DLD1 (cell line): ENCODE results near the gene TMEM176A.
"Not testable (repeated sequence)": the region's sequence is repeated elsewhere in the genome, so short reads cannot be mapped to it uniquely, and the experiment has no call there.

Experiments
- in situ Hi-C: cut with HindIII; loops from 2 replicates; pipeline ENCODE4 v1.10.0; 2017; ENCODE audit warnings: low sequenced_read_pairs

Gene TMEM176A, protein sequence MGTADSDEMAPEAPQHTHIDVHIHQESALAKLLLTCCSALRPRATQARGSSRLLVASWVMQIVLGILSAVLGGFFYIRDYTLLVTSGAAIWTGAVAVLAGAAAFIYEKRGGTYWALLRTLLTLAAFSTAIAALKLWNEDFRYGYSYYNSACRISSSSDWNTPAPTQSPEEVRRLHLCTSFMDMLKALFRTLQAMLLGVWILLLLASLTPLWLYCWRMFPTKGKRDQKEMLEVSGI

DNA sequence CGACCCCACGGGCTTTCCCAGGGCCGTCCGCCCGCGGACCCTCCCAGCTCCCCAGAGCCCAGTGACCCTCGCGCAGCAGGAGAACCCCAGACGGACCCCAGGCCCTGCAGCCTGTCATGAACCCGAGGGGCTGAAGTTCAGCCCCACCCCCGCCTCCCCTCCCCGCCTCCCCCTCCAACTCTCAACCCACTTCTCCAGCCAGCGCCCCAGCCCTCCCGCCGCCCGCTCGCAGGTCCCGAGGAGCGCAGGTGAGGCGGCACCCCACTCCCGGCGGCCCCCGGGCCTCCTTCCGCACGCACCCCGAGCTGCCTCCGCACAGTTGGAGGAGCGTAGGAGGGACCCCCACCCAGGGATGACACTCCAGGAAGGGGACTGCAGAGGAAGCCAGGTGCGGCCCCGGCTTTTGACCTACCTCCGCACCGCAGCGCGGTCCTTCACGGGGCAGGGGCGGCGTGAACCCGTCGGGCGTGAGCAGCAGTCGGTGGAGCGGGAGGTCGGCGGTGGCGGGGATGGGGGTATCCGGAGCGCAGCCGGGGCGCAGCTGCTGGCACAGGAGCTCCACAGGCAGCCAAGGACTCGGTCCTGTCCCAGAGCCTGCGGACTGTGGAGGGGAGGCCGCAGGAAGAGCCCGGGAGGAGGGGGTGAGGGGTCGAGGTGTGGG lies at the start of gene TMEM176A:
TMEM176A (plus strand) TSS at position 189 of the 661 bp plus-strand sequence. CDS start 782 bp downstream, outside the sequence.
- in situ Hi-C loops = no loop called here

- in situ Hi-C loops = no loop called here
Measured at GRCh38 chr7:150751702-150752101, 48.9 kb upstream of the TMEM176A start.

GRCh38 chr7:150753239-150753638 lies 47.3 kb upstream of the TMEM176A start:
- in situ Hi-C loops = no loop called here

GRCh38 chr7:150753826-150754603 lies 46.6 kb upstream of the TMEM176A start:
- in situ Hi-C loops = no loop called here

- in situ Hi-C loops = no loop called here
Measured at GRCh38 chr7:150754951-150755350, 45.6 kb upstream of the TMEM176A start.

DNA sequence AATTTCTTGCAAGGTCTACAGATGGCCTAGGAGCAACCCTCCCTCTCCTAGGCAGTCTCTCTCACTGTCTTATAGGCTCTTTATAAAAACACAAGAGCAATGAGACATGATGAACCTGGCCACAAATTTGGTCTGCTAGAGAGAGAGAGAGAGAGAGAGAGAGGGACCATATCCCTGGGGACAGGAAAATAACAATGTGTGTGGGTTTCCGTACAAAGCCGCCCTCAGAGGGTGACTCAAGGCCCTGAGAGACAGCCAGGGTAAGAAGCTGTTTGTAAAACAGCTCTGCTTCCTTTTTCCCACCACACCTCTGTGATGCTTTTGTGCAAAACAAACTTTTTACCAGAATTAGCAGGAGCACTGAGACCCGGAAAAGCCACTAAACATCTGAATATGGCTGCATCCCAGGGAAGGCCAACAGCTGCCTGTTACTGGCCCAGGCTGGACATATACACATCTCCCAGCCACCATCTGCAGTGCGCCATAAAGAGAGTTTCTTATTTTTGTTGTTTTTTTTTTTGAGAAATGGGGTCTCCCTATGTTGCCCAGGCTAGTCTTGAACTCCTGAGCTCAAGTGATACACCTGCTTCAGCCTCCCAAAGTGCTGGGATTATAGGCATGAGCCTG lies 45.0 kb upstream of the TMEM176A start:
- in situ Hi-C loops = no loop called here

- in situ Hi-C loops = no loop called here
Measured at GRCh38 chr7:150756166-150756565, 44.4 kb upstream of the TMEM176A start.

- in situ Hi-C loops = no loop called here
Measured at GRCh38 chr7:150756858-150757257, 43.7 kb upstream of the TMEM176A start.

GRCh38 chr7:150759479-150759878 lies 41.1 kb upstream of the TMEM176A start:
- in situ Hi-C loops = no loop called here

GRCh38 chr7:150766334-150766709 lies 34.2 kb upstream of the TMEM176A start:
- in situ Hi-C loops = no loop called here

- in situ Hi-C loops = no loop called here
Measured at GRCh38 chr7:150769768-150770167, 30.8 kb upstream of the TMEM176A start.

- in situ Hi-C loops = not testable (repeated sequence)
Measured at GRCh38 chr7:150774131-150774530, 26.4 kb upstream of the TMEM176A start.

GRCh38 chr7:150778014-150778737 lies 22.4 kb upstream of the TMEM176A start:
- in situ Hi-C loops = no loop called here

DNA sequence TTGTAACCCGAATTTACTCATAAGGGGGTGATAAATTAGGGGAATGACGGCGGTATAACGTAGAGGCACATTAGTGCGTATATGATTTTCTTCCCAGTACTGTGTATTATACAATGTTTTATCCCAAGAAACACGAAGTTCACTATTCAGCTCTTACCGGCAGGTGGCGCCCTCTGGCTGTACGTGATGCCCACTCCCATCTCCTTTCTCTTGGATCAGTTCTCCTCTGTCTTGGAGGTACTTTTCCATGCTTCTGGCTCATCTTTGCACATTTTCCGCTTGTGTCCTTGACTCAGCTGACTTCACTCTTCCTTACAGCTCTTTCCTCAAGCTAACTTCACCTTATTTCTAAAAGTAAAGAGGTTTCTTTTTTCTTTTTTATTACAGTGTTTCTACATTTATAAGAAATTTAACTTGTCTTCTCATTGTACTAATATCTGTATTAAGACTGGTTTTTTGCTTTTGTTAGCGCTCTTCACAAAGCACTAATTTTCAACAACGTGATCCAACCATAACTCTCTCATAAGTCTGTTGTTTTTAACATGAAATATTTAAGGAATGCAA lies 21.7 kb upstream of the TMEM176A start:
- in situ Hi-C loops = no loop called here

DNA sequence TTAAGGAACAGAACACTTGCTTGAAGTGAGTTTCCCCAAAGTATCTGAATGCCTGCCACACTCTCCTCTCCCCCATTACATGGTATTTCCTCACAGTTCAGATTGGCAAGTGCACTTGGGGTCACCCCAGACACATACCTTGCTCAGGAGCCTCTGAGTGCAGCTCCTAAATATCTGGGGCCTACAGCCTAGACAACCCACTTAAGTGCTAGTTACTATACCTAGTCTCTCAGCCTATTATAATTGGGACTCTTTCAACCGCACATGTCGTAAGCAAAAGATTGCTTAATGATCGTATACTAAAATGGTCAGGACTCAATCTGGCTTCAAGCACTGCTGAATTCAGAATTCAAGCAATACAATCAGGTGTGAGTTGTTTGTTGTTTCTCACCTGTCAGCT lies 20.3 kb upstream of the TMEM176A start:
- in situ Hi-C loops = no loop called here

DNA sequence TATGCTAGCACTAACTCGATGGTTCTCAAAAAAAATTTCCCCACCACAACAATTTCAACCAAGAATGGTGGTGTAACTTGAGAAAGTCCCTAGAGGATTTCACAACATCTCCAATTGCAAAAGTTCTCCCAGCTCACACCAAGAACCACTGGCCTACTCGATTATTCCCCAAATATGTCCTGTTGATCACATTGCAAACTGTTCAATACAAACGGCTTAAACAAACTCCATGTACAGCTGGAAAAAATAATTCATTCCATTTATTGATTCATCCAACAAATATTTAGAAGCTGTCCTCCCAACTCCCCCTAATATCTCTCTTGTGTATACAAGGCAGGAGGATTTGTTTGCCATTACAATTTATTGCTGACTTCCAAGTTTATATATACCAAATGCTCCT lies 19.5 kb upstream of the TMEM176A start:
- in situ Hi-C loops = no loop called here

DNA sequence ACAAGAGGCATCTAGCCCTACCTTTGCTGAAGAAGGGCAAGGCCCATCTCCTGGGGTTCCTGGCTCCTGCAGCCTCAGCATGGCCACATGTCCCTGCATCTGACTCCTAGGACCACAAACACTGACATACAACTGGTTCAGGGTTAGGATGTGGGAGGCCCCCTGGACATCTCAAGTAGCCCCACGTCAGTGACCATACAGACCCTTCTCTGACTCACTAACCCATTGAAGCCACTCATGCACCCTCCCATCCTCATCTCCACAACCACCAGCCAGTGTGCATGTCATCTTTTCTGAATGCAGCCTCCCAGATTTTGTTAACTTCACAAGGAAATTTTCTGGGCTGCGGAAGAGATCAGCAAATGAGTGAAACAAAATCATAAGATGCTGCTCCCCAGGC lies 18.6 kb upstream of the TMEM176A start:
- in situ Hi-C loops = no loop called here

DNA sequence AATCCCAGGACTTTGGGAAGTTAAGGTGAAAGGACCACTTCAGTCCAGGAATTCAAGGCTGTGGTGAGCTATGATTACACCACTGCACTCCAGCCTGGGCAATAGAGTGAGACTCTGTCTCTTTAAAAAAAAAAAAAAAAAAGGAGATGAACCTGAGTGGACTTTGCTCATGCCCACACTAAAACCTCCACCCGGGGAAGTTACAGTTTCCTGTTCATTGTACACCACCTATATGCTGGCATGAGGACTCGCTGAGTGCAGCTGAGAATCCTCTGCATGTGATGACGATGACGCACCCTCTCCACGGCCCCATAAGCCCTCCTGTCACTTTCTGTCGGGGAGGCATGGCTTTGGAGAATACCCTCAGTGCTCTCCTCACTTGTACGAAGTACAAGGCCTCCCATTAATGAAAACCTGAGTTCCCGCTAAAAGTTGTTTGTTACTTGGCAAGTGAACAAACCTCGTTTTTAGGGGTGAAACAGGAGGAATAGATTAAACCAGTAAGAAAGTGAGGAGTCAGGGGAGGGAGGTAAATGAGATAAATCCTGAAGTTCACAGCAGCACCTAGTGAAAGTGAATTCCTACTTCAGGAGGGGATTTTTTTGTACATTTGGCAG lies 16.3 kb upstream of the TMEM176A start:
- in situ Hi-C loops = no loop called here

- in situ Hi-C loops = no loop called here
Measured at GRCh38 chr7:150784954-150785353, 15.6 kb upstream of the TMEM176A start.
